GM21619 (cell line): Measurements from ENCODE around the gene USP17L18.
"Not testable (repeated sequence)": the region's sequence is repeated elsewhere in the genome, so short reads cannot be mapped to it uniquely, and the experiment has no call there.

Experiments used
- ATAC-seq: cut with Tn5 transposase; IDR thresholded peaks from one replicate; pipeline ENCODE4 v1.9.1; 2021; ENCODE audit not compliant: unreplicated experiment

The USP17L18 gene

GRCh38 chr4:9247953-9248680, at the start of gene USP17L18:
TSS of gene USP17L18 (plus strand) at chr4:9248630. CDS start at chr4:9248630, 0 bp downstream.
- ATAC-seq, result not testable (repeated sequence)

- not testable (repeated sequence) for ATAC-seq
Measured at GRCh38 chr4:9210357-9210756, 38.1 kb upstream of the USP17L18 start, which contains the start of gene USP17L10. TSS of gene USP17L10 (plus strand) at chr4:9210657. CDS start at chr4:9210657, 0 bp downstream.

- not testable (repeated sequence) for ATAC-seq
Measured at GRCh38 chr4:9214701-9215100, 33.7 kb upstream of the USP17L18 start.

- ATAC-seq, result not testable (repeated sequence)
Measured at GRCh38 chr4:9215105-9215504, 33.3 kb upstream of the USP17L18 start, which contains the start of gene USP17L11. TSS of gene USP17L11 (plus strand) at chr4:9215405. CDS start at chr4:9215405, 0 bp downstream.

GRCh38 chr4:9219852-9220251, 28.6 kb upstream of the USP17L18 start, which contains the start of gene USP17L12:
TSS of gene USP17L12 (plus strand) at chr4:9220152. CDS start at chr4:9220152, 0 bp downstream.
- ATAC-seq, result not testable (repeated sequence)

GRCh38 chr4:9224596-9224995, 23.8 kb upstream of the USP17L18 start, which contains the start of gene USP17L13:
TSS of gene USP17L13 (plus strand) at chr4:9224896. CDS start at chr4:9224896, 0 bp downstream.
- ATAC-seq, result not testable (repeated sequence)

GRCh38 chr4:9230249-9230648, 18.2 kb upstream of the USP17L18 start:
- not testable (repeated sequence) for ATAC-seq

GRCh38 chr4:9234085-9234484, 14.3 kb upstream of the USP17L18 start, which contains the start of gene USP17L15:
TSS of gene USP17L15 (plus strand) at chr4:9234385. CDS start at chr4:9234385, 0 bp downstream.
- not testable (repeated sequence) for ATAC-seq

- ATAC-seq, result not testable (repeated sequence)
Measured at GRCh38 chr4:9238461-9238860, 10.0 kb upstream of the USP17L18 start.

GRCh38 chr4:9243579-9243978, 4.9 kb upstream of the USP17L18 start, which contains the start of gene USP17L17:
TSS of gene USP17L17 (plus strand) at chr4:9243879. CDS start at chr4:9243879, 0 bp downstream.
- ATAC-seq, result not testable (repeated sequence)

- not testable (repeated sequence) for ATAC-seq
Measured at GRCh38 chr4:9253078-9253477, 4.6 kb downstream of the USP17L18 start, which contains the start of gene USP17L19. TSS of gene USP17L19 (plus strand) at chr4:9253378. CDS start at chr4:9253378, 0 bp downstream.

GRCh38 chr4:9257824-9258223, 9.4 kb downstream of the USP17L18 start, which contains the start of gene USP17L20:
TSS of gene USP17L20 (plus strand) at chr4:9258124. CDS start at chr4:9258124, 0 bp downstream.
- ATAC-seq, result not testable (repeated sequence)

GRCh38 chr4:9262572-9262971, 14.1 kb downstream of the USP17L18 start, which contains the start of gene USP17L21:
TSS of gene USP17L21 (plus strand) at chr4:9262872. CDS start at chr4:9262872, 0 bp downstream.
- not testable (repeated sequence) for ATAC-seq

GRCh38 chr4:9267319-9267718, 18.9 kb downstream of the USP17L18 start, which contains the start of gene USP17L22:
TSS of gene USP17L22 (plus strand) at chr4:9267619. CDS start at chr4:9267619, 0 bp downstream.
- not testable (repeated sequence) for ATAC-seq

- ATAC-seq, result not testable (repeated sequence)
Measured at GRCh38 chr4:9271719-9272118, 23.3 kb downstream of the USP17L18 start.
